Peyer's patch (tissue), 4 donors: Measurements from ENCODE around the gene RABGGTA. TPM values are rescaled to one million over a fixed set of nuclear protein-coding genes. Genes with fewer than 3 reads are reported as not detected.

Experiments used
- DNase-seq, 3 donors: peaks; one replicate each; pipeline ENCODE4 v3.0.0-alpha.2; 2017 to 2019
- H3K27ac ChIP-seq, 4 donors: fragments of 200-600 bp; sonication (generic); one replicate each; pipeline ENCODE4 v1.5.1; 2016 to 2019
- H3K27me3 ChIP-seq, 2 donors: fragments of 200-600 bp; sonication (generic); one replicate each; pipeline ENCODE4 v1.5.1; 2019
- H3K36me3 ChIP-seq, 3 donors: fragments of 200-600 bp; sonication (generic); one replicate each; pipeline ENCODE4 v1.5.1; 2016 to 2019
- H3K4me1 ChIP-seq, 4 donors: fragments of 200-600 bp; sonication (generic); one replicate each; pipeline ENCODE4 v1.5.1; 2016 to 2019
- H3K4me3 ChIP-seq, 4 donors: fragments of 200-600 bp; sonication (generic); 1 replicate in 3 of 4; 2 replicates in 1 of 4; pipeline ENCODE4 v1.5.1; 2016 to 2019; ENCODE audit warnings: mild to moderate bottlenecking in 1 of 4
- H3K9me3 ChIP-seq, 4 donors: fragments of 200-600 bp; sonication (generic); one replicate each; pipeline ENCODE4 v1.5.1; 2016 to 2019; ENCODE audit warnings: mild to moderate bottlenecking in 1 of 4
- POLR2A ChIP-seq, 2 donors: fragments of 450-650 bp; IDR thresholded peaks; one replicate each; pipeline ENCODE4 v1.5.1; 2017; ENCODE audit warnings: antibody characterized with exemption in 2 of 2, mild to moderate bottlenecking in 2 of 2, moderate library complexity in 2 of 2
- total RNA-seq, 4 donors: library from RNA; depleted of rRNA; stranded (reverse); fragments of >200 nt; gene quantifications; one replicate each; pipeline ENCODE4 v1.1.0, GENCODE V29; 2016
- TF ChIP-seq, protein P1 (sequence below), 6 experiments: fragments of 450-650 bp in 4 of 6; fragments of 200-600 bp in 2 of 6; sonication (generic) in 1 of 6; IDR thresholded peaks; one replicate each; pipeline ENCODE4 v1.5.1; 2017 to 2019; ENCODE audit warnings: antibody characterized with exemption in 6 of 6, mild to moderate bottlenecking in 3 of 6, moderate library complexity in 1 of 6

The RABGGTA gene
- total RNA-seq, 4 donors from 2014 or later: 57.3 to 84.6 (median 77.6) TPM

DNA sequence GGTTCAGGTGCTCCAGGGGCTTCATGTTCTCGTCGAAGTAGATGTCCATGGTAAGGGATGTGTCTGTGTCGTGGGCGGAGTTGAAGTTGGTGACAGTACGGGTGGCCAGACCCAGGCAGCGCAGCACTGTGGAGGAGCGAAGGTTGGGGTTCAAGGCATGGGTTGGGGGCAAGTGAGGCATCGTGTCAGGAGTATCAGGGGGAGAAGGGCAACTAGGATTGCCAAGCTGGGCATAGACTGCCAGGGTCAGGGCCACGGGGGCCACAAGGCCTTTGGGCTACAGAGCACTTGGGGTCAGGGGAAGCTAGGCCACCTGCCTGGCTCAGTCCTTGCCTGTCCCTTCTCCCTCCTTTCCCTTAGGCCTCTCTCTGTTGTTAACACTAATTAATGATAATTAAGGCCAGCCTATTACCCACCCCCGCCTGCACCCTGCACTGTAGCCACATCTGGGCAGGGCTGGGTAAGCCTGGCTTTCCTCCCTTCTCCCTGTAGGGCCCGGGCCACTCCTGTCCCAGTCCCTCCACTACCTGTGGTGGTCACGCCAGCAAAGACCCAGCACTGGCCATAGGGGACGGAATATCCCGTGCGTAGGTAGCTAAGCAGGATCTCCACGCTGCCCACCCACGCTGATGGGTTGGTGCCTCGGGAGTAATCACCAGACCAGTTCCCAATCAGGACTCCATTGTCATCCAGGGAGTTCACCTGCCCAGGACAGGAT lies 12.7 kb downstream of the RABGGTA start:
- H3K27ac ChIP-seq: no peak overlapping the region
- no peaks in the 10 kb centered on the region for H3K27me3 ChIP-seq
- peaks cover 0 to 10% (median 0%) of the 10 kb centered on the region in 3 donors for H3K36me3 ChIP-seq
- no peak for TF ChIP-seq POLR2A (IDR thresholded peaks at IDR 0.05)
- TF ChIP-seq, protein P1, sequence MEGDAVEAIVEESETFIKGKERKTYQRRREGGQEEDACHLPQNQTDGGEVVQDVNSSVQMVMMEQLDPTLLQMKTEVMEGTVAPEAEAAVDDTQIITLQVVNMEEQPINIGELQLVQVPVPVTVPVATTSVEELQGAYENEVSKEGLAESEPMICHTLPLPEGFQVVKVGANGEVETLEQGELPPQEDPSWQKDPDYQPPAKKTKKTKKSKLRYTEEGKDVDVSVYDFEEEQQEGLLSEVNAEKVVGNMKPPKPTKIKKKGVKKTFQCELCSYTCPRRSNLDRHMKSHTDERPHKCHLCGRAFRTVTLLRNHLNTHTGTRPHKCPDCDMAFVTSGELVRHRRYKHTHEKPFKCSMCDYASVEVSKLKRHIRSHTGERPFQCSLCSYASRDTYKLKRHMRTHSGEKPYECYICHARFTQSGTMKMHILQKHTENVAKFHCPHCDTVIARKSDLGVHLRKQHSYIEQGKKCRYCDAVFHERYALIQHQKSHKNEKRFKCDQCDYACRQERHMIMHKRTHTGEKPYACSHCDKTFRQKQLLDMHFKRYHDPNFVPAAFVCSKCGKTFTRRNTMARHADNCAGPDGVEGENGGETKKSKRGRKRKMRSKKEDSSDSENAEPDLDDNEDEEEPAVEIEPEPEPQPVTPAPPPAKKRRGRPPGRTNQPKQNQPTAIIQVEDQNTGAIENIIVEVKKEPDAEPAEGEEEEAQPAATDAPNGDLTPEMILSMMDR (IDR thresholded peaks at IDR 0.05): no peak
- no peaks in the 10 kb centered on the region for H3K4me1 ChIP-seq
- H3K9me3 ChIP-seq: no peaks in the 10 kb centered on the region
- H3K4me3 ChIP-seq: no peak overlapping the region
- DNase-seq: no peak

DNA sequence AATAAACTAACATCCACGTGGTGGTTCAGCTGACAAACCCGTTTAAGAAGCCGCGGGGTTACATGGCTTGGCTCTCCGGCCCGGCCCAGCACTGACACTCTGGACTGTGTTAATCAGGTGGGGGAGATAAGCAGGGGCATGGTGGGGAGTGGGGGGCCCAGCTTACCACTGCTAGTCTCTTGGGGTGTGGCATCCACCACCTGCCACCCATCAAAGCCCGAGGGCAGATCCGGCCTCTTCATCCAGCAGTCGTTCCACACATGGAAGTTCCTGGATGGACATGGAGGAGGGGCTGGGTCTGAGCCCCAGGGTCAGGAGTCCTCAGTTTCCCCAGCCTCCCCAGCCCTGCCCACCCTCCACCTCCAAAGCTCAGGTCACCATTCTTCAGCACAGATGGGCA lies 13.3 kb downstream of the RABGGTA start:
- H3K36me3 ChIP-seq: peaks cover 0 to 10% (median 0%) of the 10 kb centered on the region in 3 donors
- no peaks in the 10 kb centered on the region for H3K9me3 ChIP-seq
- peak in 1 of 3 donors; percentile 33 for DNase-seq
- H3K27me3 ChIP-seq: no peaks in the 10 kb centered on the region
- H3K27ac ChIP-seq: no peak overlapping the region
- no peaks in the 10 kb centered on the region for H3K4me1 ChIP-seq
- no peak overlapping the region for H3K4me3 ChIP-seq
- no peak for TF ChIP-seq POLR2A (IDR thresholded peaks at IDR 0.05)
- TF ChIP-seq, protein P1 (IDR thresholded peaks at IDR 0.05): no peak

DNA sequence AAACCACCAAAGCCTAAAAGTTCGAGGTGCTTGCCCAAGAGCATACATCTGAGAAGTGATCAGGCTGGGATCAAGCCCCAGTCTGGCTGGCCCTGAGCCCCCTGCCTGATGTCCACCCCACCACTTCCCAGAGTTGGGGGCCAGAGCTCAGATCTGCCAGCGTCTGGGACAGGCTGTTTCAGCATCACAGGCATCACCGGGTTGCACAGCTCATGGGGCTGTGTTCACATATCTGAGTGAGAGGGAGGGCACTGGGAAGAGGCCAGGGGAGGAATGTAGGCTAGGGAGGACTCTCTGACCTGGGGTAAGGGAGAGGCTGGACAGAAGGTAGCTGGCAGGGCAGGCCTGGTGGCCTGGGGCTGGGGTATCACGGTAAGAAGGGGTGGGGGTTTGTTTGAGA lies 14.4 kb downstream of the RABGGTA start:
- Histone ChIP-seq H3K4me1 (no peaks in the 10 kb centered on the region), H3K27ac (no peak overlapping the region), H3K9me3 (no peaks in the 10 kb centered on the region), H3K27me3 (no peaks in the 10 kb centered on the region), H3K4me3 (no peak overlapping the region), H3K36me3 (peaks cover 0 to 10% (median 0%) of the 10 kb centered on the region in 3 donors)
- TF ChIP-seq, protein P1 (IDR thresholded peaks at IDR 0.05): no peak
- no peak for TF ChIP-seq POLR2A (IDR thresholded peaks at IDR 0.05)
- DNase-seq: peak in 1 of 3 donors; percentile 26

DNA sequence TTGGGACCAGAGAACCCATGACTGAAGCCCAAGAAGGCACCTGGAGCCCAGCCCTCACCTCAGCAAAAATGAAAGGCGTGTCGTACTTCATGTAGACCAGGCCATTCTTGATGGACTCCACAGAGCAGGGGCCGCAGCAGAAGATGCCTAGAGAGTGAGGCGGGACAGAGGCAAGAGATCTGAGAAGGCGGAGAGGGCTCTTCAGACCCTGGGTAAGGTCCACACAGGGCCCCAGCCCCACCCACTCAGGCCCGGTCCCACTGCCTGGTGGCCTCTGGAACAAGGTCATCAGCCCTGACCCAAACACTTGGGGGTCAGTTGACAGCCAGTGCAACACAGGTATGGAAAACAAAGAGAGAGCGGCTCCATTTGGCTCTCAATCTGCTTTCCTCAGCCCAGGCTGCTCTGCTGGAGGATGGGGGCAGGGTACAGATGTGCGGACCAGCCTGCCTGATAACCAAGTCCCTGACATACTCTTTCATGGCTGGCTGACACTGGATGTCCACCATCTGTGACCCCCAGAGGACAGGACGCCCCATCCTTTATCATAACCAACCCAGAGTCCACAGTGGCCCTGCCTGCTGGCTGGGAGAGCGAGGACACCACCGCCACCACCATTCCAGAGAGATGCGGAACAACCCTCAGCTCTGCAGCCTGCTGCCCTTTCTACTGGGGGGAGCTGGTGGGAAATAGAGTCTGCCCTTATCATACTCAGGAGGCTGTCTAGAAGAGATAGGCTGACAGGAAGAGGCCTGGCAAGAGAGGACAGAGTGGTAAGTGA lies 15.3 kb downstream of the RABGGTA start:
- Histone ChIP-seq H3K4me1 (no peaks in the 10 kb centered on the region), H3K9me3 (no peaks in the 10 kb centered on the region), H3K4me3 (no peak overlapping the region), H3K36me3 (peaks cover 0 to 10% (median 0%) of the 10 kb centered on the region in 3 donors), H3K27me3 (no peaks in the 10 kb centered on the region), H3K27ac (no peak overlapping the region)
- peak in 1 of 3 donors; percentile 39 for DNase-seq
- TF ChIP-seq, protein P1 (IDR thresholded peaks at IDR 0.05): no peak
- TF ChIP-seq POLR2A (IDR thresholded peaks at IDR 0.05): no peak

DNA sequence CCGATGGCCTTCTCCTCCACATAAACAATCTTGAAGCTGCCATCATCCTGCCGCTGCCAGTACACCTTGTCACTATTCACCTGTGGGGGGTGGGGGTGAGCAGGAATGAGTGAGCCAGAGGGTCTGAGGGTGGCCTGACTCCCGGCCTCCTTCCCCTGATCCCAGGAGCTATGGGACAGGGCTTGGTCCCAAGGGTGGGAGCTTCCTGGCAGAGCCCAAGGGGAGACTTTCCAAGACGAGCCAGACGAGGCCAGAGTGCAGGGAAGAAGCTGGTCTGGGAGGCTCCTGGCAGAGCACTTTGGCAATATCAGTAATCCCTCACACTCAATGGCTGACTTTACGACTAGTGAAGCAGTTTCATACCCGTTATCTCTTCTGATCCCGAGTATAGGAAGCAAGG lies 16.0 kb downstream of the RABGGTA start:
- no peak for DNase-seq
- Histone ChIP-seq H3K4me3 (no peak overlapping the region), H3K4me1 (no peaks in the 10 kb centered on the region), H3K27me3 (no peaks in the 10 kb centered on the region), H3K27ac (no peak overlapping the region), H3K9me3 (no peaks in the 10 kb centered on the region), H3K36me3 (peaks cover 0 to 10% (median 0%) of the 10 kb centered on the region in 3 donors)
- no peak for TF ChIP-seq POLR2A (IDR thresholded peaks at IDR 0.05)
- TF ChIP-seq, protein P1 (IDR thresholded peaks at IDR 0.05): no peak
